Adrenal gland (tissue), 12 donors: ENCODE results near the gene ACSM3. TPM values are rescaled to one million over a fixed set of nuclear protein-coding genes. Genes with fewer than 3 reads are reported as not detected.
"Not testable (repeated sequence)": the region's sequence is repeated elsewhere in the genome, so short reads cannot be mapped to it uniquely, and the experiment has no call there.

Experiments used
- DNase-seq, 7 donors: peaks; one replicate each; pipeline ENCODE4 v3.0.0-alpha.2; 2019 to 2020
- H3K27ac ChIP-seq, 5 donors: fragments of 200-600 bp; sonication (generic) in 4 of 5; 1 replicate in 3 of 5; 2 replicates in 2 of 5; pipeline versions ENCODE4 v1.5.1 to v1.8.0; 2016 to 2020; ENCODE audit warnings: mild to moderate bottlenecking in 1 of 5
- H3K27me3 ChIP-seq: fragments of 200-600 bp; 2 replicates; pipeline ENCODE4 v1.8.0; 2021
- H3K36me3 ChIP-seq, 2 donors: fragments of 200-600 bp; replicated peaks in 1 of 2; 1 replicate in 1 of 2; 2 replicates in 1 of 2; pipeline versions ENCODE4 v1.5.1 to v1.8.0; 2018 to 2022
- H3K4me1 ChIP-seq, 2 donors: fragments of 200-600 bp; replicated peaks in 1 of 2; 1 replicate in 1 of 2; 2 replicates in 1 of 2; pipeline versions ENCODE4 v1.5.1 to v1.8.0; 2018 to 2021
- H3K4me3 ChIP-seq, 4 donors: fragments of 200-600 bp; sonication (generic) in 3 of 4; one replicate each; pipeline ENCODE4 v1.5.1; 2016 to 2018
- H3K9me3 ChIP-seq, 3 donors: fragments of 200-600 bp; sonication (generic) in 1 of 3; replicated peaks in 1 of 3; 1 replicate in 2 of 3; 2 replicates in 1 of 3; pipeline versions ENCODE4 v1.5.1 to v1.8.0; 2016 to 2021
- POLR2A ChIP-seq, 2 donors: fragments of 450-650 bp; IDR thresholded peaks; one replicate each; pipeline ENCODE4 v1.6.1; 2017; ENCODE audit warnings: antibody characterized with exemption in 2 of 2, mild to moderate bottlenecking in 2 of 2, moderate library complexity in 1 of 2
- WGBS, 4 donors: extraction: QIAGEN DNeasy Blood & Tissue Kit in 2 of 4; methylation state at CpG; one replicate each; pipeline versions ENCODE4 v1.1.5 to v1.1.7; 2013 to 2017; 5-methylcytosine and 5-hydroxymethylcytosine counted together
- intact Hi-C, 2 donors: fragments of 100-400 bp; cut with DNase I; formaldehyde crosslinking; loops; one replicate each; pipeline versions ENCODE4 v1.14.1 to v1.15.0; 2022 to 2023
- polyA plus RNA-seq, 3 donors: library from polyadenylated mRNA; stranded (reverse); fragments of 200-250 nt in 2 of 3; fragments of 350-450 nt in 1 of 3; fragmentation: Illumina TruSeq in 1 of 3; extraction: RNeasy Lipid Tissue Mini Kit (QIAGEN cat#74804) in 1 of 3; gene quantifications; one replicate each; pipeline ENCODE4 v1.2.3, GENCODE V29; 2013 to 2014
- total RNA-seq, 9 donors: library from RNA; depleted of rRNA in 4 of 9; stranded (reverse); fragments of >200 nt in 4 of 9; fragments of 120-200 nt in 1 of 9; fragmentation: NEBNext Ultra II Directional in 1 of 9; extraction: Animal tissue kit (Norgen Biotek cat#: 25700) in 1 of 9; gene quantifications; one replicate each; pipeline versions ENCODE4 v1.1.0 to v1.2.4, GENCODE V29; 2013 to 2023
- TF ChIP-seq, protein P1 (sequence below), 6 experiments: fragments of 450-650 bp in 4 of 6; fragments of 200-600 bp in 2 of 6; sonication (generic) in 1 of 6; IDR thresholded peaks; 1 replicate in 5 of 6; 2 replicates in 1 of 6; pipeline versions ENCODE4 v1.5.1 to v1.8.0; 2016 to 2021; ENCODE audit warnings: antibody characterized with exemption in 6 of 6, mild to moderate bottlenecking in 2 of 6, moderate library complexity in 1 of 6
- donor health status: healthy with polysubstance abuse.
- donor health status: Bipolar disorder and iron deficiency.
- donor health status: DM: yes; HTN: yes; CAD: no.
- donor health status: DM: no; HTN: no; CAD: no.
- donor health status: DM: no; HTN: no; CAD: no.
- donor health status: DM: yes; HTN: yes; CAD: no.

Gene ACSM3
- total and polyA plus RNA-seq, 12 donors, result 4.7 to 99.4 (median 11.6) TPM

DNA sequence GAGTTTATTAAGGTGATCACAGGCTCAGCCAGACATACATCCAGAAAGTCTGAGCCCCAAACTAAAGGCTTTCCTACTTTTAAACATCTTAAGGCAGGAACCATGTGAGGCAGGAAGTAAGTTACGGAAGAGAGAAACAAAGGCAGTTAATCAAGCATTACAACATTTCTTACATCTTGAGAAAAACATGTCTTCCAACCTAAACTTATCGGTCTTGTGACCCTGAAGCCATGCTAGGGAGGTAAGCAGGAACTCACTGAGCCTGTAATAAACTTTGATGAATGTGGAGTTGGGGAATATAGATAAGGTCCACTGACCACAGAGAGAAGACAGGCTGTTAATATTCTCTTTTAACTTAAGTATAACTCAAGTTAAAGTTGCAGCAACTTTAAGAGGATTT, 3.5 kb upstream of the ACSM3 start:
- WGBS, 4 donors, result 62 to 75% (median 68%) methylated on average over 2 of the region's 2 CpGs
- Histone ChIP-seq H3K4me3 (no peak overlapping the region), H3K27ac (no peak overlapping the region), H3K9me3 (no peaks in the 10 kb centered on the region), H3K36me3 (no peaks in the 10 kb centered on the region), H3K4me1 (no peaks in the 10 kb centered on the region), H3K27me3 (no peaks in the 10 kb centered on the region)
- intact Hi-C loops, result no loop called here
- DNase-seq, result no peak
- TF ChIP-seq, protein P1, sequence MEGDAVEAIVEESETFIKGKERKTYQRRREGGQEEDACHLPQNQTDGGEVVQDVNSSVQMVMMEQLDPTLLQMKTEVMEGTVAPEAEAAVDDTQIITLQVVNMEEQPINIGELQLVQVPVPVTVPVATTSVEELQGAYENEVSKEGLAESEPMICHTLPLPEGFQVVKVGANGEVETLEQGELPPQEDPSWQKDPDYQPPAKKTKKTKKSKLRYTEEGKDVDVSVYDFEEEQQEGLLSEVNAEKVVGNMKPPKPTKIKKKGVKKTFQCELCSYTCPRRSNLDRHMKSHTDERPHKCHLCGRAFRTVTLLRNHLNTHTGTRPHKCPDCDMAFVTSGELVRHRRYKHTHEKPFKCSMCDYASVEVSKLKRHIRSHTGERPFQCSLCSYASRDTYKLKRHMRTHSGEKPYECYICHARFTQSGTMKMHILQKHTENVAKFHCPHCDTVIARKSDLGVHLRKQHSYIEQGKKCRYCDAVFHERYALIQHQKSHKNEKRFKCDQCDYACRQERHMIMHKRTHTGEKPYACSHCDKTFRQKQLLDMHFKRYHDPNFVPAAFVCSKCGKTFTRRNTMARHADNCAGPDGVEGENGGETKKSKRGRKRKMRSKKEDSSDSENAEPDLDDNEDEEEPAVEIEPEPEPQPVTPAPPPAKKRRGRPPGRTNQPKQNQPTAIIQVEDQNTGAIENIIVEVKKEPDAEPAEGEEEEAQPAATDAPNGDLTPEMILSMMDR (IDR thresholded peaks at IDR 0.05), result no peak

DNA sequence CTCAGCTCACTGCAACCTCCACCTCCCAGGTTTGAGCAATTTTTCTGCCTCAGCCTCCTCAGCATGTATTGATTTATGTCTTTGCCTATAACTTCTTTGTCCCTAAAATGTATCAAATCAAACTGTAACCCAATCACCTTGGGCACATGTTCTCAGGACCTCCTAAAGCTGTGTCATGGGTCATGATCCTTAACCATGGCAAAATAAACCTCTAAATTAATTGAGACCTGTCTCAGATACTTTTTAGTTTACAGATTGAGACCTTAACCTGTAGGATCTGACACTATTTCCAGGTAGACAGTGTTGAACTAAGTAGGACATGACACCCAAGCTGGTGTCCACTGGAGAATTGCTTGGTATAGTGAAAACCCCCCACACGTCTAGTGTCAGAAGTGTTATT, 2.6 kb upstream of the ACSM3 start:
- no peak for DNase-seq
- TF ChIP-seq POLR2A (IDR thresholded peaks at IDR 0.05), result no peak
- TF ChIP-seq, protein P1 (IDR thresholded peaks at IDR 0.05), result no peak
- Histone ChIP-seq H3K27me3 (no peaks in the 10 kb centered on the region), H3K4me3 (no peak overlapping the region), H3K36me3 (no peaks in the 10 kb centered on the region), H3K27ac (no peak overlapping the region), H3K9me3 (no peaks in the 10 kb centered on the region), H3K4me1 (no peaks in the 10 kb centered on the region)
- intact Hi-C loops, result no loop called here
- WGBS, 4 donors, result 67 to 88% (median 81%) methylated on average over 1 of the region's 1 CpG

DNA sequence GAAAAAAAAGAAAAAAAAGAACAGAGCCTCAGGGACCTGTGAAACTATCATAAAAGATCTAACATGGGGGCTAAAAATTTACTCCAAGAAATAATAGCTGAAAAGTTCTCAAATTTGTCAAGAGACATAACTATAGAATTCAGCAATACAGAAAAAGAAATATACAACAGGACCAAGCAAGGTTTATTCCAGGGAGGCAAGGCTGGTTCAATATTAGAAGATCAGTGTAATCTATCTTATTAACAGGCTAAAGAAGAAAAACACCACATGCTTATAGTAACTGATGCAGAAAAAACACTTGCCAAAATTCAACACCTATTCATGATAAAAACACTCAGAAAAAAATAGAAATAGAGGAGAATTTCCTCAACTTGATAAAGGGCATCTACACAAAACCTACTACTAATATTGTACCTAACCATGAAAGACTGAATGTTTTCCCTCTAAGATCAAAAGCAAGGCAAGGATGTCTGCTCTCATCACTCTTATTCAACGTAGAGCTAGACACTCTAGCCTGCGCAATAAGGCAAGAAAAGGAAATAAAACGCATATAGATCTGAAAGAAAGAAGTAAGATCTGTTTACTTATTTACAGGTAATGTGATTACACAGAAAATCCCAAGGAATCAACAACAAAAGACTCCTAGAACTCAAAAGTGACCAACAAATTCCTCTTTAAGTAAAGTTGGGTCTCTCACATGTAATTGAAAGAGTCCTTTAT, 1.2 kb upstream of the ACSM3 start:
- Histone ChIP-seq H3K36me3 (no peaks in the 10 kb centered on the region), H3K27me3 (no peaks in the 10 kb centered on the region), H3K4me1 (no peaks in the 10 kb centered on the region), H3K9me3 (no peaks in the 10 kb centered on the region), H3K4me3 (no peak overlapping the region), H3K27ac (no peak overlapping the region)
- intact Hi-C loops, result no loop called here
- TF ChIP-seq, protein P1 (IDR thresholded peaks at IDR 0.05), result no peak
- no peak for TF ChIP-seq POLR2A (IDR thresholded peaks at IDR 0.05)
- 92 to 94% (median 93%) methylated on average over 3 of the region's 3 CpGs for WGBS, 4 donors
- DNase-seq, result no peak

DNA sequence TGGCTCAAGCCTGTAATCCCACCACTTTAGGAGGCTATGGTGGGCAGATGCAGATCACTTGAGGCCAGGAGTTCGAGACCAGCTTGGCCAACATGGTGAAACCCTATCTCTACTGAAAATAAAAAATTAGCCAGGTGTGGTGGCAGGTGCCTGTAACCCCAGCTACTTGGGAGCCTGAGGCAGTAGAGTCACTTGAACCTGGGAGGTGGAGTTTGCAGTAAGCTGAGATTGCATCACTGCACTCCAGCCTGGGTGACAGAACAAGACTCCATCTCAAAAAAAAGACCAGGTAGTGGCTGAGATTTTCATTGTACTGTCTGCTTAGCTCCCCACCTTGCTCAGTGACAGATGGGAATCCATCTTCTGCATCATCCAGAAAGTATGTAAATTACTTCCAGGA, 634 bp downstream of the ACSM3 start:
- DNase-seq, H3K9me3 ChIP-seq, H3K27ac ChIP-seq, H3K4me3 ChIP-seq, H3K36me3 ChIP-seq, intact Hi-C loops, H3K4me1 ChIP-seq, H3K27me3 ChIP-seq: not testable (repeated sequence)
- WGBS, 4 donors, result 64 to 84% (median 83%) methylated on average over 1 of the region's 1 CpG

DNA sequence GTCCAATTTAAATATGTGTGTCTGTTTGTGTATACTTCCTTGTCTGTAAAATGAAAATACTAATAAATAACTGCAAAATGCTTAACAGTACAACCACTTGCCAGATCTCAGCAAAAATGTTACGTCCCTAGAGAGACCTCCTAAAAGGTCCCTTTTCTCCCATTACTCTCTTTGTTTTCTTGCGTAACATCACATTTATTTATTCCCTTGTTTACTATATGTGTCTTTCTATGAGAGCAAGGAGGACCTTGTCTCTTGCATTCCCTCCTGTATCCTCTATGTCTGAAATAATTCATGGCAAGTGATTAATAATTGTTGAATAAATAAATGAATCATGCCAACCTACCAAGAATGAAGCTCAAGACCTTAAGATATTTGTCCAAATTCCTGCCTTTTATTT, 1.9 kb downstream of the ACSM3 start:
- intact Hi-C loops, result no loop called here
- no peak for TF ChIP-seq POLR2A (IDR thresholded peaks at IDR 0.05)
- TF ChIP-seq, protein P1 (IDR thresholded peaks at IDR 0.05), result no peak
- H3K9me3 ChIP-seq, result no peaks in the 10 kb centered on the region
- no peaks in the 10 kb centered on the region for H3K36me3 ChIP-seq
- H3K27me3 ChIP-seq, result no peaks in the 10 kb centered on the region
- no peak for DNase-seq
- no peak overlapping the region for H3K4me3 ChIP-seq
- H3K4me1 ChIP-seq, result no peaks in the 10 kb centered on the region
- WGBS, 4 donors, result 90 to 96% (median 94%) methylated on average over 2 of the region's 2 CpGs
- H3K27ac ChIP-seq, result no peak overlapping the region
